GM15510 (cell line): ENCODE results near the gene CTNNBL1.

Source experiments
- POLR2A ChIP-seq: IDR thresholded peaks from 3 replicates; pipeline ENCODE4 v1.6.1; 2011; ENCODE audit warnings: borderline replicate concordance; ENCODE audit not compliant: insufficient read length; ENCODE audit errors: extremely low read depth

Gene CTNNBL1

GRCh38 chr20:37693635-37694626 lies at the start of gene CTNNBL1:
CTNNBL1 (plus strand) TSS chr20:37694030; CDS start chr20:37694123, 93 bp downstream.
- peak; percentile 76 for TF ChIP-seq POLR2A

DNA sequence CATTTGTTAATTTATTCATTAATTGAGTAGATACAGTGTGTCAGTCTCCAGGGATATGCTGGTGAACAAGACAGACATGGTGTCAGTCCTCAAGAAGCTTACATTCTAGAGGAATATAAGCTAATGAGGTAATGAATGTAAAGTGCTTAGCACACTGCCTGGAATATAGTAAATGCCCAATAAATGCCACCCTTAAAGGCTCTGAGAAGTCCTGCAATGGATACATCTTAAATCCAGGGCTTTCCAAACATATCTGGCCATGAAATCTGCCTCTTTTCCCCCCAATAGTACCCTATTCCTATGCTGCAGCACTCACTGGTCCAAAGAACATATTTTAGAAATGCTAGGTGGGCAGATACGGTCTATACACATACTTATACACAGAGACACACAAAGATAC lies 49.2 kb upstream of the CTNNBL1 start:
- no peak for TF ChIP-seq POLR2A

GRCh38 chr20:37647946-37648345 lies 45.9 kb upstream of the CTNNBL1 start:
- TF ChIP-seq POLR2A: no peak

GRCh38 chr20:37649017-37649416 lies 44.8 kb upstream of the CTNNBL1 start:
- no peak for TF ChIP-seq POLR2A

- no peak for TF ChIP-seq POLR2A
These were observed 44.0 kb upstream of the CTNNBL1 start for GRCh38 chr20:37649676-37650370.

DNA sequence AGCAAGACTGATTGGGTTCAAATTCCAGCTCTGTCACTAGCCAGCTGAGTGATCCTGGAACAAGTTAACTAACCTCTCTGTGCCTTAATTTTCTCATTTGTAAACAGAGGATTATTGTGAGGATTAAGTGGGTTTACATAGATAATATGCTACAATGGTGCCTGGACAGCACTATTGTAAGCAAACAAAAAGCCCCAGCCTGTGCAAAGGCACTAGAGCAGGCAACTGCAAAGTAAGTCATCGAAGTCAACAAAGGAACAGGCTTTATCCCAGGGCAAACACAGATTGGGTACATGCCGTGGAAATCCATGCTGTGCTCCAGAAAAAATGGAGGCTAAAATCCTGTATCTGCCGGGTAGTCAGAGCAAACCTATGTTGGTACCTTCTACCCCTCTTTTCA lies 43.2 kb upstream of the CTNNBL1 start:
- TF ChIP-seq POLR2A: no peak

GRCh38 chr20:37651932-37652331 lies 41.9 kb upstream of the CTNNBL1 start:
- no peak for TF ChIP-seq POLR2A

DNA sequence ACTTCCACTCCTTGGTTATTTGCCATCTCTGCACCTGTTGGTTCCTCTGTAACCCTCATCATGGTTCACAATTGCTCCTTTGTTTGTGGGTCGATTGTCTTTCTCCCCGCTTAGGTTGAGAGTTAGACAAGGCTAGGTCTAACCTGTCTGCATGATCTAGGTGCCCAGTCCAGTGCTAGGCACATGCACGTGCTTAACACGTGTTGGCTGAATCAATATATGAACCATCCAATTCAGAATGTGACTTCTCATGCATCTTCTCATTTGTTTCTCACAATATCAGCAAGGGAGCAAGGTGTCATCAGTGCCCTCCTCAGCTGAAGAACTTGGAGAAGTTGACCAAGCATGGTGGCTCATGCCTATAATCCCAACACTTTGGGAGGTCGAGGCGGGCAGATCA lies 36.9 kb upstream of the CTNNBL1 start:
- no peak for TF ChIP-seq POLR2A

DNA sequence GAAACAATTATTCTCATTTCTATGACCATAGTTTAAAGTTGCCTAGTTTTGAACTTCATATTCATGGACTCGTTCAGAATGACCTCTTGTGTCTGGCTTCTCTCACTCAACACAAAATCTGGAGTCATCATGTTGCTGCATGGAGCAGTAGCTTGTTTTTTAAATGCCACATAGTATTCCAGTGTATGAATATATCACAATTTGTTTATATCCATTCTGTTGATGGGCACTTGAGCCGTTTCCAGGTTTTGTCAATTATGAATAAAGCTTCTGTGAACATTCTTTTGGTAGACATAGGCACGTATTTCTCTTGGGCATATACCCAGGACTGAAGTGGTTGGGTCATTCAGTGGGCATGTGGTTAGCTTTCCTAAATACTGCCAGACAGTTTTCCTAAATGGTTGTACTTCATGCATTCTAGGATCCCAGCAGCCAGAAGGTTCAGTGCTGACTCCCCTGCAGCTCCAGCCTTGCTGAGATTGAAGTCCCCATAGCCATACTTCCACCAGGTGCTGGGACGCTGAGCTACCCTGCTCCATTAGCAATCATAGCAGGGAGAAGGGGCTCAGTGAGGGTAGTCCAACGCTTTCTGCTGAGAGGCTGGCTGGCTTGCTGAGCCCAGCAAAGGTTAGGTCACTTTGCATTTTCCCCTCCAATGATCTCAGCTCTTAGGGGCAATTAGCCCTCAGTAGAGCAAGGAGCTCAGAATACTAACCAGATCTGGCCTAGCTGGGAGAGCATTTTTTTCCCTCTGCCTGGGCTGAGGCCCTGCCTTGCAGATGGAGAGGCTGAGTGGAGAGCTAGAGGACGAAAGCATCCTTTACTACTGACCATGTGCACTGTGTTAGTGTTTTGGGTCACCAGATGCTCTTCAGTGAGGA lies 35.7 kb upstream of the CTNNBL1 start:
- no peak for TF ChIP-seq POLR2A

DNA sequence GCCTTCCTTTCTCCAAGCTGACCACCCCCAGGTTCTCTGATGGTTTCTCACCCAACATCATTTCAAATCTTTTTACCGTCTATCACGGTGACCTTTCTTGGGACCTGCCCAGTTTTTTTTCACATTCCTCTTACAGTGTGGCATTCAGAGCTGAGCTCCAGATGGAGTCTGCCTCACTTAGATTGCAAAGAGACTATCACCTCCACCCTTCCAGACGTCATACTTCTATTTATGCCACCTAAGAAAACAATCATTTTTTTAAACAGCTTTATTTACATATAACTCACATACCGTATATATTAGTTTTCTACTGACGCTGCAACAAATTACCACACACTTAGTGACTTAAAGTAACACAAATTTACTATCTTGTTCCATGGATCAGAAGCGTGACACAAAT lies 32.3 kb upstream of the CTNNBL1 start:
- no peak for TF ChIP-seq POLR2A

DNA sequence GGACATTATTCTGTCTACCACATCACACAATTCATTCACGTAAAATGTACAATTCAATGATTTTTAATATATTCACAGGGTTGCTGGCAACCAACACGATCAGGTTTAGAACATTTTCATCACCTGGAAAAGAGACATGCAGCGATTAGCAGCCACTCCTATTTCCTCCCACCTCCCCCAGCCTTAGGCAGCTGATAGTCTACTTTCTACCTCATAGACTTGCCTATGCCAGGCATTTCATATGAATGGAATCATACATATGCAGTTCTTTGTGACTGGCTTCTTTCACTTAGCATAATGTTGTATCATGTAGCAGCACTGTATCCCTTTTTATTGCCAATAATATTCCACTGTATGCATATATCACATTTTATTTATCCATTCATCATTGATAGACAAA lies 31.5 kb upstream of the CTNNBL1 start:
- TF ChIP-seq POLR2A: no peak

DNA sequence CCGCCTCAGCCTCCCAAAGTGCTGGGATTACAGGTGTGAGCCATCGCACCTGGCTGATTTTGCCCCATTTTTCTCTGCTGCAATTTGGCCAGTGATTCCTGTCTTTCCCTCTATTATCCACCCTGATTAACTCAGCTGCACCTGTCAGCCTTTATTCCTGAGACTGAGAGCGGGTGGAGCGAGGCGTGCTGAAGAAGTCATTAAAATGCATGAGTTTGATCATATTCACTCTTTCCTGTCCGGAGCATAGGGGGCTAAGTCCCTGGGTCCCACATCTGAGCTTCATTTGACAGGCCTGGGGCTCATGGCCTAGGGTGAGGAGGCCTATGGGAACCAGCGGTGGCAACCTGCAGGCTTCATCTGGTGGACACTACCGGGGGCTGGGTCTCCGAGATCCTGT lies 25.7 kb upstream of the CTNNBL1 start:
- TF ChIP-seq POLR2A: no peak

GRCh38 chr20:37669062-37669772 lies 24.6 kb upstream of the CTNNBL1 start:
- TF ChIP-seq POLR2A: no peak

DNA sequence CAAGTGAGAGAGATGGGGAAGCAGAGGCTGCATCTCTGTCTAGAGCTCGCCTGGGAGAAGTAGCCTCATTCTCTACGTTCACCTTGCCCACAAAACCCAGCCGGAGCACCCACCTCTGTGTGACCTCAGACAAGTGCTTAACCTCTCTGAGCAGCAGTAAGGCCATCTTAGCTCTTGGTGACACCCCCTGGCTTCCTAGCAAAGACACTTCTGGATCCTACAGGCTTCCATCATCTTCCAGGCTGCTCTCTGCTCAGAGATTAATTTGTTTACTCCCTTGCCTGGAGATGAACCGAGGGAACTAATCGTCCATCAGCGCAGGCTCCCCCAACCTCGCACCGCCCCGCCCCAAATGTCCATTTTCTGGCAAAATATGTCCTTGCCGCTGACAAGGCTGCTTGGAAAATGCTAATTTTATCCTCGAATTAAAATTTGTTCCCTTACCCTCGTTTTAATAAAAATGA lies 24.0 kb upstream of the CTNNBL1 start:
- no peak for TF ChIP-seq POLR2A

DNA sequence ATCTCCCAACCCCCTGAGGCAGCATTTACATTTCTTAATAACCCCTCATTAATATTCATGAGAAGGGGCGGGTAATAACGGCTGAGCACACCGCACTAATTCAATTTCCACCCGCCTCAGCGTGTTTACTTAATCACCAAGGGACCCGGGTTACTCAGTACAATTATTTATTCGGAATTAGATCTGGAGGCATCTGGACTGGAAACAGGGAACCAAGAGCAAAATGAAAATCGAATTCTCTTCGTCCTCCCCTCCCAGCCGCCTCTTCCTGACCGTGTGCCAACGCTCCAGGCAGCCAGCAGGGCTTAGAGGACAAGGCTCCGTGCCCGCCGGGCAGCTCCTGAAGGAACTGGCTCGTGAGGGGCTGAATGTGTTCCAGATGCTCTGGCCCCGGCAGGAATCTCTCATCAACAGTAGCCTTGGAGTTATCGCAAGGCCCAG lies 23.5 kb upstream of the CTNNBL1 start:
- no peak for TF ChIP-seq POLR2A

DNA sequence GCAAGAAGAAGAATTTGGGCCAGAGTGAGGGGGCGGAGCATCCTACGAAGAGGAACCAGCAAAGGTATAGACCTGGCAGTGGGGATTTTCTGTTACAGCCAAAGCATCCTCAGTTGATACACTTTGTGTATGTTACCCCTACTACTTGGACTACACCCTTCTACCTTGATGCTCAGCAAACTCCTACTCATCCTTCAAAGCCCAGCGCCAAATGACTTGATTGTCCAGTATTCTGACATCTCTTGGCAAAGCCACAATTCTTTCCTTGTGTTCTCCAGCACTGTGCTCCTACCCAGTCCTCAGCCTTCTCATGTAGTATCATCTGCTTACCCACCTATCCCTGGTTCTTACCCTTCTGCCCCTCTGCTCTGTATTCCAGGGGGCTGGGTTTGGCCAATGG lies 21.7 kb upstream of the CTNNBL1 start:
- no peak for TF ChIP-seq POLR2A
